HG03175 (cell line): Measurements from ENCODE around the gene TMEM236.

Source experiments
- ATAC-seq: cut with Tn5 transposase; IDR thresholded peaks from one replicate; pipeline ENCODE4 v1.9.1; 2021; ENCODE audit warnings: mild to moderate bottlenecking, moderate library complexity; ENCODE audit not compliant: unreplicated experiment

The TMEM236 gene

DNA sequence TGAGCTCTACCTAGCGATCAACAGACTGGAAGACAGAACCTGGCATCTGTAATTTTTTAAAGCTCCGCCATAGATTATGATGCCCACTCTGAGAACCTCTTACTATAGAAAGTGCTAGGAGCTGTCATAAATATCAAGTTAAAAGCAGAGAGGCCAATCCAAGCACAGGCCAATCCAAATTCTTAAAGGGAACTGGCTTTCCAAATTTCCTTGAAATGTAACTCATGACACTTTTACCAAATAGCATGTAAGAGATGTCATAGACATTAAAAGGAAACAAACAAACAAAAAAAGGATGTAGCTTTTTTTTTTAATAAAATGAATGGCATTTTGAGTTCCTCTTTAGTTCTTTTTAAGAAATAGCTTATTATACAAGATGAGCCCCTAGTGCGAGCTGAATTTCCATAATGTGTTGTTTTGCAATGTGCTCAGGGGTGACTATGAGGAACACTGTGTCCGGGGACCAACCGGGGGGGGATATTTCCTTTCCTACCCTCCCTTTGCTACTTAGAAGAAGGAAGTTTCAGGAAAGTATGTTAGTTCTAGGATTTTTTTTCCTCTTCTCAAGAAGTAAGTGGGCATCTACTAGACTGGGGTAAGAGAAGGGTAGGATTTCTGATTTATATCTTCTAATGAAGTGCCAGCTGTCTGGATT, 33.4 kb downstream of the TMEM236 start:
- ATAC-seq, result no peak

DNA sequence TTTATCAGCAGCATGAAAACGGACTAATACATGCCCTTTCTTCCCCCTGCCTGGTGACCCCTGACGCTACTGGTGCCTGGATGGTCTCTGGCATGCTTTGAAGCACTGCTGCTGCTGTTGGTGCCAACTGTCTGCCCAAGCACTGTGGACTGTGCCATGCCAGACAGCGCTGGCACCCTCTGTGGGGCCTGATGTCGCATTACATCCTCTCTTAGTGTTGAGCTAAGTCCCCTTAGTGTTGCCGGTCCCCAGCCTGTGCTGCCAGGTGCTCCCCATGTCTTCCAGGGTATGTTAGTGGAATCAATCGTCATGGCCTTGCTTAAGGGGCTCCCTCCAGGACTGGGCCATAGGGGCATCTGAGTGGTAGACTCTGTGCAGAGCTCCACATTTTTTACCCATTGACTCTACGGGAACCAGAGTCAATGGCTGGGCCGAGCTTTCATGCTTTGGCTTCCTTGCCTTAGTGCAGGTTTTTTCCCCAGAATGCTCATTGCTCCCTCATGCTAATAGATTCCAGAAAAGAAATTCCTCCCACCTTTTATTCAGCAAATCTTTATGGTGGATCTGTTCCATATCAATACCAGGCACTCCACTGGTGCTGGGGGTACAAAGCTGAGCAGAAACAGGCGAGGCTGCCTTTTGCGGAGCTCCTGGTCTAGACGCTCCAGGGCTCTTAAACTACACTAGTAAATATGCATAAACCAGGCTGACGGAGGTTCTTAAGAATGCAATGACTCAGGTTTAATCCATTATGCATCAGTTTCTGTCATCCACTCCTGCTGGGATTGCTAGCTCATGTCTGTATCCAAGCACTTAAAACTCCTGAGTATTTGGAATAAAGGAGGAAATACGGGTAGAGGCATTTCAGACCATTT, 35.3 kb downstream of the TMEM236 start:
- no peak for ATAC-seq

DNA sequence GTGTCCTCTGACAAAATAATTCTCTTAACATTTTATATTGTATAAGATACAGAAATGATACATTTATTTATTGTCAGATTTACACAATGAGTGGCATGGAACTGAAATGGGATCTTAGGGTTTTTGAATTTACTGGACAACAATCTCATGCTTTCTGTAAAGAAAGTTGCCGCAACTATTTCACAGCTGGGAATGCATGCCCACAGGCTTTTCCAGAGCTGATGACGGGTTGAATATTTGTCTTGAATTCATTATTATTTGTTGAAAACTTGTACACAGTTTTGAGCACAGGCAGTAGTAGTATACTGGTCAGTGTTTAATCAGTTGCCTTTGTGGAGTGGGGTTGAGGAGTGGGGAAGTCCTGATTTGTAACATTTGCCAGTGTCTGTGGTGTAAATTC, 36.6 kb downstream of the TMEM236 start:
- no peak for ATAC-seq

DNA sequence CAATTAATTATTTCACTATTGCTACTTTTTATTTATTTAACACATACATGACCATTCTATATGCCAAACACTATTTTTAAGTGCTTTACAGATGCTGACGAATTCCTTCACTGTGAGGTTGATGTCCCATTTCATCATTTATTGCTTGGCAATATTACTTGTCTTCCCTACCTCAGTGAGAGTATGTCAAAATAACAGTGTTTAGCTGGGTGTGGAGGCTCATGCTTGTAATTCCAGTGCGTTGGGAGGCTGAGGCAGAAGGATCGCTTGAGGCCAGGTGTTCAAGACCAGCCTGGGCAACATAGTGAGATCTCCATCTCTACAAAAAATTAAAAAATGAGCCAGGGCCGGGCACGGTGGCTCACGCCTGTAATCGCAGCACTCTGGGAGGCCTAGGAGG, 37.4 kb downstream of the TMEM236 start:
- ATAC-seq, result no peak

DNA sequence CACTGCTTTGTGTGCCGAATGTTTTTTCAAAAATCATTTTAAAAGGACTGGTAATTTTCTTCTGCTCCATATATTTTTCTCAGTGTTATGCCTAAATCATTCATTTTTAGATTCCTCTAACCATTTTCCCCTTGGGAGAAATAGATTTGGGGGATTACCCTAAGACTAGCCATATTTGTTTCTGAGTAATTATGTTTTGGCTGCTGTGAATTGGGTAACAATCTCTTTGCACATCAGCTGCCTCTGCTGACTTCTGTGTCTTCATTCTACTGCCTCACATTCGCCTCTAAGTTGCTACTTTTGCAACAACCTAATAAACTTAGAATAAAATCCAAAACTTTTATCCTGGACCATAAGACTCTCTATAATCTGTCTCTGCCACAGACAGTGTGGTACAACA, 38.6 kb downstream of the TMEM236 start:
- ATAC-seq, result no peak

DNA sequence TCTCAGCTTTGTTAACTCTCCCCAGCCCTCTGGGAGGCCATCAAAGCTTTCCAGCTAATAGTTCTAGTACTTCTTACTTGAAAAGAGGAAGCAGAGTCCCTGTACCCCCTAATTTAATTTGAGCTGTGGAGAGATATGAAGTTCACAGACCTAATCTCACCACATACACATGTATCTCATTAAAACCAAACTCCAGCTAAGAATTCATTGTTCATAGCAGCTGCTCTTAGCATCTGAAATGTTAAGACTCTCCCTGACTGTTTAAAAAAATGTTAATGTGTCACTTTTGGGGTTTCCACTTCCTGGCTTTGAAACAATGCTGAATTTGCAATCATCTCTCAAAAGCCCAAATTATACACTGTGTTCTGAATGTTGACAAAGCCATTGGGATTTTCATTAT, 41.0 kb downstream of the TMEM236 start:
- no peak for ATAC-seq

DNA sequence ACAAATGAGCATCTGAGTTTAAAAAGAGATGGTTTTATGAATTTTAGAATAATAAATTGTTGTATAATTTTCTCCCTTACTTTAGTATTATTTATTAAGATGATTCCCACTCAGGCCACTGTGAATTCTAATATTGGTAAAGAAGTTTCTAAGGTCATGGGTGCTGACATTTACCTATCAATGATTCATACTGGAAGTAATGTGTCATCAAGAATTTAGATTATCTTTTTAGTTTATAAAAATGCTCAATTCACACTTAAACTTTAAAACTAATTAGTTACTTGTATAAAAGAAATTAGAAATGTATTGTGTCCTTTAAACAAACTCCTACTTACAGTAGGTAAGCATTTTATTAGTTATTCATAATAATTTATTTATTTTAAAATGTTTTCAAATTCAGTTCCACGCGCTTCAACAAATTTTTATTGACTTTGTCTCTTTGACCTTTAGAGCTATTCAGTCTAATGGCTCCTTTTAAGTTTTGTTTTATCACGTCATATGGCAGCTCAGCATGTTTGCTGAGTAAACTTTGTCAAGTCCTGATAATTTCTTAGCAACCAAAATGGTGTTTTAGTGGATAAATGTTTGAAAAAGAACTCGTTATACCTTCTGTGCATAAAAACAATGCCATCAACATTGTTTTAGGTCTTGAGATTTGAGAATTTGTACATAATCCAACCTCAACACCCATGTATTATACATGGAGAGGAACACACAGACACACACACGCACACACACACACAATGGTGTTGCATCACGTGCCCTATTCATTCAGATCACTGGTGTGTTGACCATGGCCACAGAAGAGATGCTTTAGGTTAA, 42.0 kb downstream of the TMEM236 start:
- ATAC-seq, result no peak

DNA sequence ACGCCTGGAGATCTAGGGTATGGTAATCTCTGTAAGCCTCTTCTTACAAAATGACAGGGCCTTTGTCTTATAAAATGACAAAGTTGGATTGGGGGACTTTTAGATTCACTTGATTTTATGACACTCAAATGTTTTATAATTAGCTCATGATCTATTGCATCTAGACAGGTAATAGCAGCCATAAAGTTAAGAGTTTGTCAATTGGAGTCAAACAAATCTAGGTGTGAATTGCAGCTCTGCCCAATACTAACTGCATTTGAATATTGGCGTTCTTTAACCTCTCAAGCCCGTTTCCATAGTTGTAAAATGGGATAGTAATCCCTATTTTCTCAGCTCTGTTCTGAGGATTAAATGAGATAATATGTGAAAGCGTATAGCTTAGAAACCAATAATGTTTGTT, 43.1 kb downstream of the TMEM236 start:
- no peak for ATAC-seq

DNA sequence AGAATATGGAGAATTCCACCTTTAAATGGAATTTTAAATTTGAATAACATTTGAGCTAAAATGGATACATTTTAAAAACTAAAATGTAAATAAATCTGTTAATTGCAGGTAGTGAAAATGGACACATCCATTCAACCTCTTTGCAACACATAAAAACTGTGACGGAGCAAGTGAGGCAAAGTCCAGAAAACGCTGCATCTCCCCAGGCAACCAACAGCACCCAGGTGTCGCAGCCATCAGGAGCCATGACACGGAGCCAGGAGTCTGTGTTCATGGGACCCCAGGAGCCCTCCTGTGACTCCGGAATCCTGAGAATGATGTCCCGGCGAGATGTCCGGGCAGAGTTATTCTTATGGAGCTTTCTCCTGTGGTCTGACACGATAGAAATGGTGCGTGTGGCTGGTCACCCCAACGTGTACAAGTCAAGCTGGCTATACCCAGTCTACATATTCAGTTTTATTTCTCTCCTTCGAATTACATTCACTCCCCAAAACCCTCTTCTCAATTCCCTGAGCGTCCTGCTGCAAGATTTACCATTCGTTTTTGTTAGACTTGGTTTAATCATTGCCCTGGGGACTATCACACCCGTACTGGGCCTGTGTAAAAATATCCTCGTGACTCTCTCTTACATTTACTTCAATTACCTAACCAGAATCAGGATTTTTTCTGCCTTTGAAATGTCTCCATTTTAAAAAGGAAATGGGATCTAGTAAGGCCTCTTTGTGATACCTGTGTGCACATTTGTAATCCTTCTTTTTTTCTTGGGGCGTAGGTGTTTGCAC, 44.0 kb downstream of the TMEM236 start:
- ATAC-seq, result no peak

DNA sequence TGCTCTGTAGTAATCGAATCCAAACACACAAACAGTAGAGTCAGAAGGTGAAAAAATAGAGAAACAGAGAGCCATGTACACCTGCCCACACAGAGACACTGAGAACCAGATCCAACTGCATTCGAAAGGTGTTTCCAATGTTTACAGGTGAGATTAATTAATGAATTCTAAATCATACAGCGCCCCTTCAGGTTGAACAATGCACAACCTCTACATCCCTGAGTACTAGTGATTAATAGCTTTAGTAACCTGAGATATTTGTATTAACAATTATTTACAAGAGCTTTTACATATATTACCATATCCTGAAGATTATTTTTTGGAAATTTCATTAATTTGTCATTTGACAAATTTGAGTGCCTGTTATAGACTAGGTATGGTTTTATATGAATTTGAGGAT, 49.5 kb downstream of the TMEM236 start:
- ATAC-seq, result no peak

DNA sequence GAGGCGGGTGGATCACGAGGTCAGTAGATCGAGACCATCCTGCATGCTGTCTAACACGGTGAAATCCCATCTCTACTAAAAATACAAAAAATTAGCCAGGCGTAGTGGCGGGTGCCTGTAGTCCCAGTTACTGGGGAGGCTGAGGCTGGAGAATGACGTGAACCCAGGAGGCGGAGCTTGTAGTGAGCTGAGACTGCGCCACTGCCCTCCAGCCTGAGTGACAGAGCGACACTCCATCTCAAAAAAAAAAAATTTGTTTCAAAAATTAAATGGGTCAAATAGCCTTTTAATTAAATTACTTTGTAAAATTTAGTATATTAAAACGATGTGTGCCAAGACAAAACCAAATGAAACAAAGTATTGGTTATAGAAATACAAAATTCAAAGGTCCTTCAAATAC, 50.3 kb downstream of the TMEM236 start:
- ATAC-seq, result no peak

DNA sequence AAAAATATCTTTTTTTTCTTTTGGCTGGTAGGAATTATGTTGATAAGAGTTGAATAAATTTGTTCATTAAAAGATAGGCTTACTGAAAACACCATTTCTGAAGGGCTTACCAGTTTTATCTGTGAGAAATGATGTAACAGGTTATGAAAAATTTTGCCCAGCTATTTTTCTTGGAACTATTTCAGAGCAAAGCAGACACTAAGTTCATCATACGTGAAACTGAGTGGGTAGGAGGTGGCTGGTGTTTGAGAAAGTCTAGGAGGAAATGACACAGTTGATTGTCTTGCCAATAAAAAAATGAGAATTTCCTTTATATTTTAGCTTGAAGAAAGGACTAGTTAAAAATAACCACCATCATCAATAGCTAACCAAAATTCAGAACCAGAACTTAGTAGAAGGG, 51.0 kb downstream of the TMEM236 start:
- ATAC-seq, result no peak

DNA sequence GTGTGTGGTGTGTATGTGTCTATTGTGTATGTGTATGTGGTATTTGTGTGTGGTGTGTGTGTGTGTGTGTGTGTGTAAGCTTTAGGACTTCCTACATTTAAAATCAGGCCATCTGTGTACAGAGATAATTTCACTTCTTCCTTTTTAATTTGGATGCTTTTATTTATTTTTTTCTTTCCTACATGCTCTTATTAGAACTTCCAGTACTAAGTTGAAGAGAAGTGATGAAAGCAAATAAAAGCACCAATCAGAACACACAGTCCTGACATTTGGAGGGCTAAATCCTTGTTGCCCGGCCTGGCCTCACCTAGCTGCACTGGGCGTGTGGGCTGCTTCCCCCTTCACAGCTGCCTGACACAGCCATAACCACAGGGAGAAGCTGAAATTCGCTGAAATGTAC, 53.3 kb downstream of the TMEM236 start:
- no peak for ATAC-seq

DNA sequence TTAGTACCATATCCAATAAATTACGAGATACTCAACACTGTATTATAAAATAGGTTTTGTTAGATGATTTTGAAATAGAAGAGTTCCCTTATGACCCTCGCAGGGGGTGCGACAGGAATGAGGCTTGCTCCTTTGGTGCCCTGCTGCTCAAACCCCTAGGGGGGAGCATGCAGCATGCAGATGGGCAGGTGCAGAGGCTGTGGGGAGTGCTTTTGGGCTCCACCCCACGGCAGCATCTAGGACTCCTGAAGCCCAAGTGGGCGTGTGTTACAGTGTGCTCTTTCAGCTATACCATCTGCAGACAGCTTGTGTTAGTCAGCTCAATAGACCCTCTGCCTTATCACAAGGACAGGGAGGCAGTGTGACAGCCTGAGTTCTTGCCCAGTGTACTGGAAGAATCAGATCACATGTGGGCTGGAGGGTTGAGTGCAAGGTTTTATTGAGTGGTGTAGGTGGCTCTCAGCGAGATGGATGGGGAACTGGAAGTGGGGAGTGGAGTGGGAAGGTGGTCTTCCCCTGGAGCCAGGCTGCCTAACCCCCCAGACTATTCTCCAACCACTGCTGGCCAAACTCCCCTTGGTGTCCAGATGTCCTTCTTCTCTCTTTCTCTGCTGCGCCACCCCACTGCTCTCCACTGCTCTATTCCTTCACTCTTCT, 54.0 kb downstream of the TMEM236 start:
- ATAC-seq, result peak; percentile 82

DNA sequence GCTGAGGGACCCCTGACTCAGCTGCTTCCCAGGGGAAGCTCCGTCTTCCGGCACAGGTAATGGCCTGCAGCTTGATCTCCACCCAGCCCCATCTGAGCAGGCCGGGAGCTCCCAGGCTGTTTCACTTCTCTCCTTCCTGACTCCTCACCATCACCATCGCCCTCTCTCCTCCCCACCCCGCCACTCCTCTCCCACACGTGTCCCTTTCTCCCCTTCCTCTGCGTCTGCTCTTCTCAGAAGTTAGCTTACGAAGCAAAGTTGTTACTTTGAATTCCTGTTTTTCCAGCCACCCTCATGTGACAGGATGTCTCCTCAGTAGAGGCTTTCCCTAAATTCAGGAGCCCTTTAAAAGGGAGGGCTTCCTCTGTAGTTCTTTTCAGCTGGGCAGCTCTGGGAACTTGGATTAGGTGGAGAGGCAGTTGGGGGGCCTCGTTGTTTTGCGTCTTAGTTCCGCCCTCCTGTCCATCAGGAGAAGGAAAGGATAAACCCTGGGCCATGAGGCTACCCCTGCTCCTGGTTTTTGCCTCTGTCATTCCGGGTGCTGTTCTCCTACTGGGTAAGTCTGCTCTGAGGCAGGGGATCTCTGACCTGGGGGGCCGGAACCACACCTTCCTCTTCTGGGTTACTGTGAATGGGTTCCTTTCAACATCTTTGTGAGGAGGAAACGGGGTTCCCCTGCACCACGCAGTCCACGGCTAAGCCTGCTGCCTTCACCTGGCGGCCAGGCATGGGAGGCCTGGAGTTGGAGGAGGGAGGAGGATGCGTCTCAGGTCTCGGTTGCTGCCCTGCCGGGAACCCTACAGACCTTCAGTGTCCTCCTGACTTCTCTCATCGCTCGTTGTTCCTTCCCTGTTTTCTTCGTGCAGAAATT, 57.2 kb downstream of the TMEM236 start, which contains the start of gene MRC1:
Gene MRC1 (plus strand): TSS at position 378 of the 871 bp plus-strand sequence. CDS start 118 bp downstream, at position 496.
- no peak for ATAC-seq

DNA sequence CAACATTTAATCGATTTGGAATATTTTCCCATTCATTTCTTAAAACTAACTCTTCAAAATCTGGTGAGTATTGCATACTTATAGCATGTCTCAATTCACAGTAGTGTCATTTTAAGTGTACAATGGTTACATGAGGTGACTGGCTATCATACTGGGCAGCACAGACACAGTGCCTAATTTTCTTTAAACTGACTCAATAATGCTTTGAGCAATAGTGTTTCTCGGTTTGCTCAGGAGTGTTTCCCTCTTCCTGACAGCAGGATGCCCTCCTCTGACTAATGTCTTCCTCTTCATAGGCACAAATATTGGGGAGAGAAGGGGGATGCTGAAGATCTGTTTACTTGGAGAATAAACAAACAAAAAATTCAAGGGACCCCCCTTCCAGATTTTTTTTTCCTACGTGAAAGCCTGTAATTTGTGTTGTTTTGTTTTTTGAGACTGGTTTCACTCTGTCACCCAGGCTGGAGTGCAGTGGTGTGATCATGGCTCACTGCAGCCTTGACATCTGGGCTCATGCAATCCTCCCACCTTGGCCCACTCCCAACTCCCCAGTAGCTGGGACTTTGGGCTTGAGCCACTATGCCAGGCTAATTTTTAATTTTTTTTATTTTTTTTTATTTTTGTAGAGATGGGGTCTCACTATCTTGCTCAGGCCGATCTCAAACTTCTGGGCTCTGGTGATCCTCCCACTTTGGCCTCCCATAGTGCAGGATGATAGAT, 59.3 kb downstream of the TMEM236 start:
- no peak for ATAC-seq

DNA sequence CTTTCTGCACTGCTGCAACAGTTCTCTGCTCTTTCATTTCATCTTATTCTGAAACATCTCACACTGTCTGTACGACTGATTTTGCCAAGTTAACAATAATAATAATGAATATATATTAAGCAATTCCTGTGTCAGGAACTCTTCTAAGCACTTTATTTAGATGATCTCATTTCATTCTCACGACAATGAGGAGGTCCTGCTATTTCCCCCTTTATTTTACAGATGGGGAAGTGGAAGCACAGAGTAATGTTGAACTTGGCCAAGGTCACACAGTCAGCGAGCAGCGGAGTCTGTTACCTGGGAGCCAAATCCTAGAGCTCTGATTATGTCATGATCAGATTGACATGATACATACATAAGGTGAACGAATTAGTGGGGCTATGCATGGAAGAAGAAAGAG, 63.0 kb downstream of the TMEM236 start:
- no peak for ATAC-seq

DNA sequence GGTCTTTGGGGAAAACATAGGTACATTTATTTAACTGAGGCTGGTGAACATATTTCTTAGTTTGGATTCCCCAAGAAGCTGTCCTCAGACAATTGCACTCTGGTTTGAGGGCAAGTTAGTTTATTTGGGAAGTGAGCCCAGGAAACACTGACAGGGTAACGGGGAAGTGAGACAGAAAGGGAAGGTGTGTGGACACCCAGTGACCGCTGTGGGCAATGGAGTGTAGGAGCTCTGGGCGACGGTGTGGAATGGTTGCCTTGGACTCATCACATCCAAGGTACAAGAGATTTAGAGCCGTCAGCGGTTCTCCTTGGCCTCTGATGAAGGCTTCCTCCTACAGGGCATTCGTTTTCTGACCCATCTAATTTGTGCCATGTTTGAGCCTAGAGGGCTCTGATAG, 64.2 kb downstream of the TMEM236 start:
- ATAC-seq, result no peak

DNA sequence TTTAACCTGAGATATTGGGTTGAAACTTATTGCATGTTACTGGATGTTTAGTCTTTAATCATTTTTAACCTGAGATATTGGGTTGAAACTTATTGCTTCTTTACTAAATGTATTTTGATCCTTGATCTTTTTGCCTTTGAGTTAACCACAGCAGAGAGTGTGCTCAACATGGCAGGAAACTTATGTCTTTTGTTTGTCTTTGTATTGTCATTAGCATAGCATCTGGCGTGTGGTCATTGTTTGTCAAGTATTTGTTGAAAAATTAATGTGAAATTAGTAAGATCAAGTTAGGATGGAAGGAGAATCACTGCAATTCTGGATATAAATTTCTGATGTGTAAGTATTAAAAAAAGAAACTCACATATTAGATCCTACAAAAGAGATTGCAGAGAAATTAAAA, 65.3 kb downstream of the TMEM236 start:
- no peak for ATAC-seq
